Tibial nerve (tissue), 4 donors: Measurements from ENCODE around the gene AGO4.

Experiments
- EP300 ChIP-seq, 2 donors: sonication (generic); formaldehyde crosslinking; IDR thresholded peaks; one replicate each; pipeline ENCODE4 v1.6.1; 2017; ENCODE audit warnings: antibody characterized with exemption in 2 of 2, mild to moderate bottlenecking in 1 of 2
- POLR2A ChIP-seq, 2 donors: fragments of 450-650 bp; IDR thresholded peaks; one replicate each; pipeline ENCODE4 v1.6.1; 2017; ENCODE audit warnings: antibody characterized with exemption in 2 of 2, mild to moderate bottlenecking in 2 of 2, moderate library complexity in 2 of 2
- TF ChIP-seq, protein P1 (sequence below), 5 experiments: fragments of 200-600 bp in 3 of 5; fragments of 450-650 bp in 2 of 5; sonication (generic) in 3 of 5; IDR thresholded peaks; one replicate each; pipeline ENCODE4 v1.5.1; 2016 to 2019; ENCODE audit warnings: antibody characterized with exemption in 5 of 5, mild to moderate bottlenecking in 3 of 5, moderate library complexity in 2 of 5

- TF ChIP-seq POLR2A (IDR thresholded peaks at IDR 0.05) (no peak), EP300 (IDR thresholded peaks at IDR 0.05) (no peak)
- TF ChIP-seq, protein P1, sequence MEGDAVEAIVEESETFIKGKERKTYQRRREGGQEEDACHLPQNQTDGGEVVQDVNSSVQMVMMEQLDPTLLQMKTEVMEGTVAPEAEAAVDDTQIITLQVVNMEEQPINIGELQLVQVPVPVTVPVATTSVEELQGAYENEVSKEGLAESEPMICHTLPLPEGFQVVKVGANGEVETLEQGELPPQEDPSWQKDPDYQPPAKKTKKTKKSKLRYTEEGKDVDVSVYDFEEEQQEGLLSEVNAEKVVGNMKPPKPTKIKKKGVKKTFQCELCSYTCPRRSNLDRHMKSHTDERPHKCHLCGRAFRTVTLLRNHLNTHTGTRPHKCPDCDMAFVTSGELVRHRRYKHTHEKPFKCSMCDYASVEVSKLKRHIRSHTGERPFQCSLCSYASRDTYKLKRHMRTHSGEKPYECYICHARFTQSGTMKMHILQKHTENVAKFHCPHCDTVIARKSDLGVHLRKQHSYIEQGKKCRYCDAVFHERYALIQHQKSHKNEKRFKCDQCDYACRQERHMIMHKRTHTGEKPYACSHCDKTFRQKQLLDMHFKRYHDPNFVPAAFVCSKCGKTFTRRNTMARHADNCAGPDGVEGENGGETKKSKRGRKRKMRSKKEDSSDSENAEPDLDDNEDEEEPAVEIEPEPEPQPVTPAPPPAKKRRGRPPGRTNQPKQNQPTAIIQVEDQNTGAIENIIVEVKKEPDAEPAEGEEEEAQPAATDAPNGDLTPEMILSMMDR (IDR thresholded peaks at IDR 0.05) = no peak
Observed at GRCh38 chr1:35883635-35884101, 75.9 kb downstream of the AGO4 start.
